Frontal cortex (tissue), 4 donors: Measurements from ENCODE around the gene DPYD. TPM values are rescaled to one million over a fixed set of nuclear protein-coding genes. Genes with fewer than 3 reads are reported as not detected.
A peak's percentile ranks its signal among the peaks of the same experiment; 100 is the strongest.

Experiments
- DNase-seq, 2 donors: peaks; one replicate each; pipeline ENCODE4 v3.0.0; 2012; ENCODE audit warnings: low spot score in 2 of 2
- FAIRE-seq: peaks from 2 replicates; lab custom pipeline; 2012; peaks lifted over from hg19 to GRCh38; lab: Jason Lieb, UNC
- total RNA-seq: library from RNA; depleted of rRNA; stranded (reverse); fragments of >200 nt; gene quantifications from one replicate; pipeline ENCODE4 v1.2.3, GENCODE V29; 2014
- donor health status: control.
- donor health status: control.
- donor health status: control.

The DPYD gene
- total RNA-seq, 1 donor from 2014 or later = 51.4 TPM

DNA sequence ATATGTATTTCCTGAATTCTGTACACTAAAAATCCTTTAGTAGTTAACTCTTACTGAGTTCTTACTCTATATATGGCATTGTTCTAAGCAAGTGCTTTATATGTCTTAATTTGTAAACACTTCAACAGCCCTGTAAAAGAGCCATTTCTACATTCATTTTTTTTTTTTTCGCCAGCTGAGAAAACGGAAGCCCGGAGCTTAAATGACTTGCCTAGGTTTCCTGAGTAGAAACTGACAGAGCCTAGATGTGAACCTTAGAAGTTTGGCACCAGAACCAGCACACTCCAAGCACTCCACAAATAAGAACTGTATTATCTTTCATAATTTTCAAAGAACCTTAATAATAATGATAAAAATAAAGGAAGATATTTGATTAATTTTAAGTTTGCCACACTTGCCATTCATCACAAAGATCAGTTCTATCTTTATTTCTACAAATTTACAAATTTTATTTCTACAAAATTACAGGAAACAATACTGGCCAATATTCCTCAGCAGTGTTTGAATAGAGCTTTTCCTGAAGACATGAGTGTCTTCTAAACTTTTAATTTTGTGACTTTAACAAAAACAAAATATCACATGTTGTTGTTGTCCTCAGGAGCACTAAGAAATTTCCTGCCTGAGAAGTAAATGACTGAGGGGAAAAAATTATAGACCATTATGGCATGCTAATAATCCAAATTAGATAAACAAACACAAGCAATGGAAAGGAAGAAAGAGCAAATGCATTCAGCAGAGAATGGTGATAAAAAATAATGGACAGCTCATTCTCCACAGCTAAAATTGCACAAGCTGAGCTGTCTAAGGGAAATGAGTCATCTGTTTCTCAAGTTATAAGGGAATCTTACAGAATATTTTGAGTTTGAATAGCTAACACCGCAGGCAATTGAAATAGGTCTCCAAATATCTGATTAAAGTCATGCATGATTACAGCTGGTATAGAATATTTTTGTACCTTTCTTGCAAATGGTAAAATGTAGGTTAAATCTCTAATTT lies 71.2 kb downstream of the DPYD start:
- DNase-seq (no peak), FAIRE-seq (peak; percentile 13)

DNA sequence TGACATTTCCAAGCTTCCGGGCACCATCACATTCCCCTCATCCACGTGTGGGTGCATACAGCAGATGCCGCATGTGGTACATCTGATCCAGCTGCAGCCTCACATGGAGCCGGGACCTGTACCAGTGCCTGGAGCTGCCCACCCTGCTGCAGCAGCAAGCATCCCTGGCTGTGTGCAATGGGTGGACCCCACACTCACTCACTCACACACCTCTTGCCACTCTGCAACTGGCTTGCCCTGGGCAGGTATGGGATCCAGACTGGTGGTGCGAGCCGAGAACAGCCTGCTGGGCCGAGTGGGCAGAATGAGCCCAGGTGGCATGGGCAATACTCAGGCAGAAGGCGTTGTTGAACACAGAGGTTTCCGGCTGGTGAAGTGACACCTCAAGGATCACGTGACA lies 75.0 kb downstream of the DPYD start:
- FAIRE-seq (no peak), DNase-seq (no peak)

DNA sequence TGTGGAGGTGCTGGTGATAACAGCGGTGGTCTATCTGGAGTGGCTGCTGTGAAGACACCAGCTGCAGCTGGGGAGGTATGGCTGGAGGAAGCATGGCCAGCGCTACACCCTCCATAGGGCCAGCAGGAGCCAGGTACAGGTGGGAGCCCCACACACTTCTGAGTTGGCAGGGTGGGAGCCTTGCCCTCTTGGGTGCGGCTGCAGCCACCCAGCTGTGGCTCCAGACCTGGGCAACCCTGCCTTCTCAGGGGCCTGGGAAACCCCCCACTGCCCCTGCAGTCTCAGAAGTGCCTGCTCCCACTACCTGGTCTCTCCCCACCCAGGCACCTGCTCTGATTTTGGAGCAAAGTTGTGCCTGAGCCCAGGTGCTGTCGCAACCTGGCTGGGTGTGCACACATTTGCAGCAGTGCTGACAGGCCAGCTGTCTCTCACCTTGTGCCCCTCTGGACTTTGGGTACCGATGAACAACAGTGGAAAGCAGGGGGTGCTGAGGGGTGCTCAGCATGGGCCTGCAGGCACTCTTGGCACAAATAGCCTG lies 76.2 kb downstream of the DPYD start:
- DNase-seq (no peak), FAIRE-seq (no peak)

DNA sequence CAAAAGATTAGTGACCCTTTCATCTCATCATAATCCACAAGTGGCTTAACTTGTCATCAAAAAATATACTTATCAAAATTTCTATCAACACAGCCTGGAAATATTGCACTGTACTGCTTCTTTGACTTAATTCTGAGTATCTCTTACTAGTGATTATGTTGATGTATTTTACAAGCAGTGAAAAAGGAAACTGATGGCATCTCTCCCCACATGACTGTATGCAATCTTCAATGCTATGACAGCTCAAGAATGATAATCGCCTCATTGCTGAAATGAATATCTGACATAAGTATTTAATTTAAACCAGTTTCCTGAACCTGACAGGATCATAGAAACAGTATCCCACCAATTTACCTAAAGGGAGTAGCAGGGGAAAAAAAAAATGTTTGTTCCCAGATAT lies 79.5 kb downstream of the DPYD start:
- DNase-seq = no peak
- no peak for FAIRE-seq

DNA sequence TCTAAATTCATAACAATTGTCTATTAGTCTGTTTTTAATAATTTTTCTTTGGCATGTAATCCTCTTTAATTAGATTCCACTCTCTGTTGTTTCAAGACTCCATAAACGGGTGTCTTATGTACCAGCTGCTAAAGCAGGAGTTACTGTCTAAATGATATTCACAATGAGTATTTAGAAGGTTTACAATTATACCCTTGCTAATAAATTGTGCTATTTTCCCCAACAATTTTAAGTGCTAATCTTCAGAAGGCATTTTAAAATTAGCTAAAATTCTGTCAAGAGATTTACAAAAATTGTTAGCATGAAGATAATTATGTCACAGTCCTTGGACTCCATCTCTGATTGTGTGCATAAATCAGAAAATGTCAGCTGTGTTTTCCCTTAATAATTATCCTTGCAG lies 83.7 kb downstream of the DPYD start:
- FAIRE-seq = no peak

DNA sequence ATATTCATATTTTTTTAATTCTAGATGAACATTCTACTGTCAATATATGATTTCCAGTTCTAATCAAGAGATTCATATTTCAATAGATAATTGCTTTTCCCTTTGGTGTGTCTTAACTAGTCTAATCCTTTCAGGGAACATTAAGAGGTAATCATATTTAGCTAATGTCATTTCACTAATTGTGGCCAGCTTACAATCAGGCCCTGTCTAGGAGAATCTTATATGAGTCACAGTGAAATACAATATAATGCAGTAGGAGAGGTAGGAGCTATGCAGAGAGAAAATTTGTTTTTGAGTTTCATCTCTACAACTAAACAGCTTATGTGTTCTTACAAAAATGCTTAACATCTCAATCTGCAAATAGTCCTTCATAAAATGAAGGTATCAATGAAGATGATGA lies 85.9 kb downstream of the DPYD start:
- DNase-seq (no peak), FAIRE-seq (no peak)

More for the DNA sequence above, 83.7 kb downstream of the DPYD start:
- no peak for DNase-seq

DNA sequence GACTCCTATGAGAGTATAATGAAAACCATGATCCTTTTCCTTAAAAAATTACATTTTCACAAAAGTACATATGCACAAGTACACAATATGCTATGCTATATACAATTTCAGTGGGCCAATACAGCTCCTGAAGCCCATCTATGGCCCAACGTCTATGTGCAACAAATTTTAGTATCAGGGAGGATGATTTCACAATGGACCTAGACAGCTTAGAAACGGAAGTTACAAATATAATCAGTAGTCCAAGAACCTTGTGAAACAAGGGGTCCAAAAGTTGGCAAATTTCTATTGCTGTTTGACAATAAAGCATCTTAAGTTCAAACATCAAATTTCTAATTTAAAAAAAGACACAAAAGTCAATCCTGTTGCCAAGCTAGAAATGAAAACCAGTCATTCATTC lies 87.0 kb downstream of the DPYD start:
- DNase-seq (no peak), FAIRE-seq (no peak)

DNA sequence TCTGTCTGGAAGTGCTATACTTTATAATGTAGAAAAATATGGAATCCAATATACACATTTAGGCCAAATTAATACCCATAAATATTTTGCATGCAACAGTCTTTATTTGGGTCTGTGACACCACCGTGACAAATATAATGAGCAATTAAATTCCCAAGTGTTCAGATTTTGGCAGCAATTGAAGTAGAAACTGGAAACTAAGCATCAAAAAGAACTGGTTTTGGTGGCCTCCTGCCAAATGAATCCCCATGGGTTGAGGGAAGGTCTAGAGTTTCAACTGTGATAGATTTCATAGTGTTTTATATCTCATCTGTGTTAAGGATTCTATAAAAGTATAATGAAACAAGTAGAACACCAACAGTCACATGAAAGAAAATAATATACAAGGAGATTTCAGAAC lies 88.4 kb downstream of the DPYD start:
- DNase-seq = no peak
- FAIRE-seq = no peak

DNA sequence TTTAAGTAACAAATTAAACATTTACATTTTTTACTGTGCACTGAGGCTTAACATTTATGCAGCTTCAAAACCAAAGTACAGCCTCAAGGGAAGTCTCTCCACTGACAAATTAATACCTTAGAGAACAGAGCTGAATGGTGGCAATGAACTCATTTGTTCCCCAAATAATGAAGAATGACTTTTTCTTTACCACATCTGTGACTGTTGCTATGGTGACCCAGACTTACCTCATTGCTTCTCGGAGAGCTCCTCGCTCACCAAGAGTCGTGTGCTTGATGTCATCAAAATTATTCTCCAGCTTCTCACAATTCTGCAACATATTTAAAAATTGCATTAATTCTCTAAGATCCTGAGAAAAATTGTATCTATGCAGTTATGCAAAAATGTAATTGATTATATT lies 92.9 kb downstream of the DPYD start:
- DNase-seq (no peak), FAIRE-seq (no peak)

DNA sequence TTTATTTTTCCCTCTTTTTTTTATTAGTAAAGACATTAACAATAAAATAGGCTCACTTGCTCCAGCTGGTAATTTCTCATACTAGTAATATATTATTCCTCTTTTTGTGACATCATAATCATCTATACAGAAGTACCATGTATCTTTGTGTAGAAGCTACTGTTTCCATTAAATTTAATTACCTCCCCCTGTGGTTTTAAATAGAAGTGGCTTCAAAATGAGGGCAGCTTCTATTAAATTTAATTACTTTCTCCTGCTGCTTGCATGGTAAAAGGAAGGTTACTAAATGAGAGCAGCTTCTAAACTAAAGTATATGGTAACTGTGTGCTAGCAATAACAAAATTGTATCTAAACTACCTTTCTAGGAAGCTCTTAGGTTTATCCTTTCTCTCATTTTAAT lies 94.0 kb downstream of the DPYD start:
- FAIRE-seq (no peak), DNase-seq (no peak)

DNA sequence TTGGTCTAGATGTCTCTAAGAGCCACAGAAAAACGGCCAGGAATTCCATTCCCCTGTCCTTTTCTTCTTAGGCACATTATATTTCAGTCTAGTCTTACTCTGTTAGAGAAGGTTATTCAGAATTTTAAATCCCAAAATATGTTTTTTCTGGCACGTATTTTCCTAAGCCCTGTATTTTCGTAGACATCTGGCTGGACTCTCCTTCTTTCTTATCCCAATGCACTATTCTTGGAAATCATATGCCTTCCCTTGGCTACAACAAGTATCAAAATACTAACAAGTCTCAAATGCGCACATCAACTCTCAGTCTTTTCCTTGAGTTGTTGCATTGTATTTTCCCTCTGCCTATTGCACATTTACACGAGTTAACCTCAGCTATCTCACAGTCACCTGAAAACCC lies 96.2 kb downstream of the DPYD start:
- DNase-seq (no peak), FAIRE-seq (no peak)

DNA sequence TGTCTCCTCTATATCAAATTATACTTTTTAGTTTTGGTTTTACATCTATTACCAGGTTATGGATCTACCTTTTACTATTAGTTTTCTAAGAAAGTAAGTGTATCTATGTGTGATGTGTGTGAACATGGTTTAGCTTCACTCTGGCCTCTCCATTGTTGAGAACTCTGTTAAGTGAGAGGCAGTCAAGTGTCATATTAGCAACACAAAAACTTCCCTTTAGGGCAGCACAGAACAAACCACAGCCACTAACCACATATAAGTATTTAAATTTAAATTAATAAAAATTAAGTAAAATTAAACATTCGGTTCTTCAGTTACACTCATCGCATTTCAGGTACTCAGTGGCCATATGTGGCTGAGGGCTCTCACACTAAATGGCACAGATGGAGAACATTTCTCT lies 96.6 kb downstream of the DPYD start:
- DNase-seq = no peak
- no peak for FAIRE-seq

DNA sequence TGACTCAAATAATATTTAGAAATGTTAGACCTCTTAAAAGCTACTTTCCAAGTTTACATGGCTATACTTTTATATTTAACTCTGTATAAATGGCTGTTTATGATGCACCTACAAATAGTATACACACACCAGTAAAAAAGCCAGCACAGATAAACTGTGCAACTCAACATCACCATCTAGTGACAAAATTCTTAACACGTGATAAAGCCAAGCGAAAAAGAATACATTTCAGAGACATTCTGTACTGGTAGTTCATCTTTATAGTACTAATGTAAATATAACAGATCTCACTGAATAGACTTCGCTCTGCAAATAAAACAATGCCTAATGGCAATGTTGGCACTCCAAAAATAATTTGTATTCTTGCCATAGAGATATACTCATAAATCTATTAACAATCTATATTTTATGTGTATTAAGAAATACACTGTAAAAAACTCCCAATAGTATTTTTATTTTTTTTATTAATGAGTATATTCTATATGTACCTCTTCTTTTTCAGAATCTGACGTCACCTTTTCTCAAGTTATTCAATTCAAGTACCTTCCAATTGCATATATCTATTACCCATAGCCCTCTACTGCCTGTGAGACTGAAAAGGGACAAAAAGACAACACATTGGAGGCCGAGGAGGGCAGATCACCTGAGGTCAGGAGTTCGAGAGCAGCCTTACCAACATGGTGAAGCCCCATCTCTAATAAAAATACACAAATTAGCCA lies 100.2 kb downstream of the DPYD start:
- FAIRE-seq (no peak), DNase-seq (no peak)

DNA sequence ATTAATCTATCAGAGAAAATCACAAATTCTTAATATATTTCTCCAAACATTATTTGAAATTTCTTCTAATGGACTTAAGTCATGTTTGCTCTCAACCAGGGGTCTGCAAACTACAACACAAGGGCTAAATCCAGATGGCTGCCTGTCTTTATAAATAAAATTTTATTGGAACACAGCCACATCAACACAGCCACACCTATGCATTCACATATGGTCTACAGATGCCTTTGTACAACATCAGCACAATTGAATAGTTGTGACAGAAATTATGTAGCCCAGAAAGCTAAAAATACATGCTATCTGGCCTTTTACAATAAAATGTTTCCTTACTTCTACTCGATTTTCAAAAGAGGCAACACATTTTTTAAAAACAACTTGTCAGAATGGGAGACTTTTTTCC lies 103.9 kb downstream of the DPYD start:
- FAIRE-seq (no peak), DNase-seq (no peak)

DNA sequence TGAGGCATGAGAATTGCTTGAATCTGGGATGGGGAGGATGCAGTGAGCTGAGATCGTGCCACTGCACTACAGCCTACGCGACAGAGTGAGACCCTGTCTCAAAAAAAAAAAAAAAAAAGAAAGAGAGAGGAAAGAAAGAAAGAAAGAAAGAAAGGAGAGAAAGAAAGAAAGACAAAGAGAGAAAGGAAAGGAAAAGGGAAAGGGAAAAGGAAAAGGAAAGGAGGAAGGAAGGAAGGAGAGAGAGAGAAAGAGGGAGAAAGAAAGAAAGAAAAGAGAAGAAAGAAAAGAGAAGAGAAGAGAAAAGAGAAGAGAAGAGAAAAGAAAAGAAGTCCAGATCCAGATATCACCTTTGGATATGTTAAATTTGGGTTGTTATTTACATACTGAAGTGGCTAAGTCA lies 106.0 kb downstream of the DPYD start:
- FAIRE-seq (no peak), DNase-seq (no peak)

DNA sequence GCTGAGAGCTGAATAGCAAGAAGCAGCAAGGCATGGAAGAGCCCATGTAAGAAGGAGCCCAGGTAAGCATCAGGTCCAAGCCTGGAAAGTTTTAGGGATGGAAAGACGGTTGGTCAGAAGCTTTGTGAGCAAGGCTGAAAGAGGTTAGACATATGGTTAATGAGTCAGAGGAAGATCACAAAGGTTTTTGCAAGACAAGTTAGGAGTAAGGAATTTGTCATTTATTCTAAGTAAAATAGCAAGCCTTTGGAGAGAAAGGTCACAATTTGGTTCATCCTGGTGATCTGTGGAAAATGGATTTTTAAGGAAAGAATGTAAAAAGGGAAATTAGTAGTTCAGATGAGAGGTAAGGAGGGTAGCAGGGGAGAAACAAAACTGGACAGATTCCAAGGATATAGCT lies 106.7 kb downstream of the DPYD start:
- FAIRE-seq = no peak
- DNase-seq = no peak

DNA sequence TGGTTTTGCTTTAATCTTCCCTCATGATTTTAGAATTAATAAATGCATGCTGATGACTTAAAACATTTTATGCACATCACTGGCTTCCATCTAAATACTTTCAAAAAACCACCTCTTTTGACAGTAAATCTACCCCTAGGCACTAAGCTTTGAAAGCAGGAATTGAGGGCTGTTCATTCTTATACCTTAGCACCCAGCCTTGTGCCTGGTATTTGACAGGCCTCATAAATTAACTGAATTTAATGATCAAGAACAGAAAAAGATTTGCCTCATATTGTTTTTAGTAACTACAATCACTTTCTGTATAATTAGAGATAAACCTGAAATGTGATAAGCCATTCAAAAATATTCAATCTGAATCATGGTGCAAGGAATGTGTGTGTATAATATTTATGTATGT lies 108.8 kb downstream of the DPYD start:
- DNase-seq (no peak), FAIRE-seq (no peak)

DNA sequence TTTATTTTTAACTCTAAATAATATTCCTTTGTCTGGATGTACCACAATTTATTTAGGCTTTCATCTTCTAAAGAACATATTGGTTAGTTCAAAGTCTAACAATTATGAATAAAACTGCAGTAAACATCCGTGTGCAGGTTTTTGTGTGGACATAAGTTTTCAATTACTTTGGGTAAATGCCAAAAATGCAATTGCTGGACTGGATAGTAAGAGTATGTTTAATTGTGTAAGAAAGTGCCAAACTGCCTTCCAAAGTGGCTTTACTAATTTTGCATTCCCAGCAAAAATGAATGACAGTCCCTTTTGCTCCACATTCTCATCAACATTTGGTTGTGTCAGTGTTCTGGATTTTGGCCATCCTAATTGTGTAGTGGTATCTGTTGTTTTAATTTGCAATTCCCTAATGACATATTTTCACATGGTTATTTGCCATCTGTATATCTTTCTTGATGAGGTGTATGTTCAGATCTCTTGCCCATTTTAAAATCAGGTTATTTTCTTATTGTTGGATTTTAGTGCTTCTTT lies 113.8 kb downstream of the DPYD start:
- DNase-seq (no peak), FAIRE-seq (no peak)

DNA sequence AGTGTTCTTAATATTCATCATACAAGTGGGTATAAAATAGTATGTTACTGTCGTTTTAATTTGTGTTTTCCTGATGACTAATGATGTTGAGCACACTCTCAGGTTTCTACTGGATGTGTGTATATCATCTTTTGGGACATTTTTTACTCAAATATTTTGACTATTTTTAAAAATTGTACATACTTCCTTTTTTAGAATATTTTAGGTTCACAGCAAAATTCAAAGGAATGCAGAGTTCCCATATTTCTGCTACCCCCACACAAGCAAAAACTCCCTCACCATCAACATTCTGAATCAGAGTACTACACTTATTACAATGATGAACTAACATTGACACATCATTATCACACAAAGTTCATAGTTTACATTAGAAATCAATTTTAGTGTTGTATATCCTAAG lies 114.5 kb downstream of the DPYD start:
- FAIRE-seq = no peak
- DNase-seq = no peak

DNA sequence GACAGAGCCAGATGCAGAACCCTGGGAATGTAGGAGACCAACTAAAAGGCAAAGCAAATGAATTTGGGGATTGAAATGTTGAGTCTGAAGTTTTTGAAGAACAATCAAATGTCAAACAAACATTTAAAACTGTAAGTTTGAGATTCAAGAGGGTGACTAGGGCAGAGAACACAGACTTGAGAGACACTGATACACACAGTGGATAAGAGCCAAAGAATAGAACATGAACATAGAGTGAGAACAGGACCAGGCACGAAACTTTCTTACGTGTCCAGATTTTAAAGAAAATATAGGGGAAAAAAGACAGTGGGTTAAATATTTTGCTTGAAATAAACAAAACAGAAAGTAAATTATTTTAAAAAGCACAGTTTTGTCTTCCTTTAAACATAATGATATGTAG lies 115.7 kb downstream of the DPYD start:
- no peak for DNase-seq
- FAIRE-seq = no peak

DNA sequence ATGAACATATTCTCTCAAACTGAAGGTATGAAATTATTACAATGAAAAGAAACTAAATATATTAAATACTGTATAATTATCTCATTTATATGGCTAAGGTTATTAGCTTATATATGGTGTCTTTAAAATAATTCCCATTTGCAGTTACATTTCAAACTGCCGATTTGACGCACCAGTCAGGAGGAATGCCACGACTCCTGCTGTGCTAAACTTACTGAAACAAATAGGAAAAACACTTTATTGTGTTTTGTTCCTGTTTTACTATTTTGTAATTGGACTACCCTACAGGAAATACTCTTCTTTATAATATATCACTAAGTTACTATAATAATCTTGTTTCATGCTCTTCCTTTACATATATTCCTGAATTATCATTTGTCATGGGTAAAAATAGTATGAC lies 117.8 kb downstream of the DPYD start:
- FAIRE-seq (peak; percentile 47), DNase-seq (no peak)
